ENCODE data around the gene NDOR1.

Gene NDOR1

GRCh38 chr9:137165250-137165836 lies 40.2 kb upstream of the NDOR1 start:
- Histone ChIP-seq H3K9ac (no peak overlapping the region), H3K79me2 (no peaks in the 10 kb centered on the region), H2AFZ (no peak overlapping the region), H3K4me3 (ENCODE audit: low read depth, low read length) (no peak overlapping the region), H3K27ac (no peak overlapping the region), H3K27me3 (ENCODE audit: control insufficient read depth, insufficient read depth, low read length) (peaks cover 16% of the 10 kb centered on the region), H3K36me3 (ENCODE audit: control insufficient read depth, insufficient read depth, low read length) (no peaks in the 10 kb centered on the region), H3K4me2 (ENCODE audit: low read length) (no peak overlapping the region), H3K4me1 (no peaks in the 10 kb centered on the region), H3K9me3 (ENCODE audit: control insufficient read depth, low read length) (no peaks in the 10 kb centered on the region)
- TF ChIP-seq CTCF (IDR thresholded peaks at IDR 0.05): no peak

- no peak overlapping the region for H2AFZ ChIP-seq
- H3K4me1 ChIP-seq: no peaks in the 10 kb centered on the region
- H3K36me3 ChIP-seq (ENCODE audit: control insufficient read depth, insufficient read depth, low read length): no peaks in the 10 kb centered on the region
- no peaks in the 10 kb centered on the region for H3K79me2 ChIP-seq
- TF ChIP-seq CTCF (IDR thresholded peaks at IDR 0.05): no peak
- H3K27ac ChIP-seq: no peak overlapping the region
- peaks cover 16% of the 10 kb centered on the region for H3K27me3 ChIP-seq (ENCODE audit: control insufficient read depth, insufficient read depth, low read length)
- H3K9ac ChIP-seq: no peak overlapping the region
- H3K4me2 ChIP-seq (ENCODE audit: low read length): no peak overlapping the region
- H3K9me3 ChIP-seq (ENCODE audit: control insufficient read depth, low read length): no peaks in the 10 kb centered on the region
- H3K4me3 ChIP-seq (ENCODE audit: low read depth, low read length): no peak overlapping the region
Observed at GRCh38 chr9:137166380-137167229, 38.9 kb upstream of the NDOR1 start.

GRCh38 chr9:137167277-137167746 lies 38.2 kb upstream of the NDOR1 start:
- no peak overlapping the region for H2AFZ ChIP-seq
- H3K9ac ChIP-seq: no peak overlapping the region
- no peaks in the 10 kb centered on the region for H3K79me2 ChIP-seq
- H3K4me2 ChIP-seq (ENCODE audit: low read length): no peak overlapping the region
- no peaks in the 10 kb centered on the region for H3K4me1 ChIP-seq
- no peak overlapping the region for H3K27ac ChIP-seq
- H3K4me3 ChIP-seq (ENCODE audit: low read depth, low read length): no peak overlapping the region
- peaks cover 16% of the 10 kb centered on the region for H3K27me3 ChIP-seq (ENCODE audit: control insufficient read depth, insufficient read depth, low read length)
- no peak for TF ChIP-seq CTCF (IDR thresholded peaks at IDR 0.05)
- H3K9me3 ChIP-seq (ENCODE audit: control insufficient read depth, low read length): no peaks in the 10 kb centered on the region
- no peaks in the 10 kb centered on the region for H3K36me3 ChIP-seq (ENCODE audit: control insufficient read depth, insufficient read depth, low read length)

GRCh38 chr9:137167747-137168572 lies 37.5 kb upstream of the NDOR1 start:
- Histone ChIP-seq H2AFZ (no peak overlapping the region), H3K4me2 (ENCODE audit: low read length) (no peak overlapping the region), H3K9me3 (ENCODE audit: control insufficient read depth, low read length) (no peaks in the 10 kb centered on the region), H3K79me2 (no peaks in the 10 kb centered on the region), H3K9ac (no peak overlapping the region), H3K4me1 (no peaks in the 10 kb centered on the region), H3K36me3 (ENCODE audit: control insufficient read depth, insufficient read depth, low read length) (no peaks in the 10 kb centered on the region), H3K27me3 (ENCODE audit: control insufficient read depth, insufficient read depth, low read length) (peaks cover 16% of the 10 kb centered on the region), H3K4me3 (ENCODE audit: low read depth, low read length) (no peak overlapping the region), H3K27ac (no peak overlapping the region)
- TF ChIP-seq CTCF (IDR thresholded peaks at IDR 0.05): no peak
